HG02852 (cell line): ENCODE measurements around the gene SHFL.

Source experiments
- ATAC-seq: cut with Tn5 transposase; IDR thresholded peaks from one replicate; pipeline ENCODE4 v1.9.1; 2021; ENCODE audit warnings: mild to moderate bottlenecking, moderate library complexity; ENCODE audit not compliant: unreplicated experiment

SHFL gene

GRCh38 chr19:10087296-10088061 is 1.4 kb downstream of the SHFL start:
- ATAC-seq: no peak

DNA sequence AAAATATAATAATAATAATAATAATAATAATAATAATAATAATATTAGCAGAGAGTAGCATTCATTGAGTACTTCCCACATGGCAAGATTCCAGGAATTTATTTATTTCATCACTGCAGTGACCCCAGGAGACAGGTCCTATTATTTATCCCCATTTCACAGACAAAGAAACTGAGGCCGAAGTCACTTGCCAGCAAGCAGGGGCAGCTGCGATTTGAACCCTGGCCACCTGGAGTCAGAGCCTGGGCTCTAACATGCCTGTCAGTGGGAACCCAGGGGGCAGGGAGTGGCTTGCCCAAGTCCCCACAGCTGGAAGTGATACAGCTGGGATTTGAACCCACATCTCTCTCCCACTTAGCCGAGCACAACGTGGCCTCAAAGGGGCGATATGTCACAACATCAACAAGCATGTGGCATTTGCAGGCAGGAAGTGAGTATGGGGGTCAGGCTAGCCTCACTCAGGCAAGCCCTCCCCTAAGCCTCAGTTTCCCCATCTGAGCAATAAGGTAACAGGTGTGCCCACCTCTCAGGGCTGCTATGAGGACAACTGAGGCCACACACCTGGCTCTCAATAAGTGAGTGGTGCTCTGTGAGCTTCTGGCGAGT is 2.9 kb downstream of the SHFL start:
- ATAC-seq: no peak

- ATAC-seq: no peak
Measured at GRCh38 chr19:10089801-10090375, 3.8 kb downstream of the SHFL start.

DNA sequence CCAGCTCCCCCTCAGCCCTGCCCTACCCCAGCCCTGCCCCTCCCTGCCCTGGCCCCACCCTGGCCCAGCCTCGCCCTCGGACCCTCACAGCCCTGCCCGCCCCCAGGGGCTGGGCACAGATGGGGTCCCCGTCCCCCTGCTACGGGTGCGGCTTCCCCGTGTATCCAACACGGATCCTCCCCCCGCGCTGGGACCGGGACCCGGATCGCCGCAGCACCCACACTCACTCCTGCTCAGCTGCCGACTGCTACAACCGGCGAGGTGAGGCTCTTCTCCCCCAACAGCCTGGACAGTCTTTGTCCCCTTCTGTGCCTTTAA is 5.2 kb downstream of the SHFL start:
- ATAC-seq: no peak

DNA sequence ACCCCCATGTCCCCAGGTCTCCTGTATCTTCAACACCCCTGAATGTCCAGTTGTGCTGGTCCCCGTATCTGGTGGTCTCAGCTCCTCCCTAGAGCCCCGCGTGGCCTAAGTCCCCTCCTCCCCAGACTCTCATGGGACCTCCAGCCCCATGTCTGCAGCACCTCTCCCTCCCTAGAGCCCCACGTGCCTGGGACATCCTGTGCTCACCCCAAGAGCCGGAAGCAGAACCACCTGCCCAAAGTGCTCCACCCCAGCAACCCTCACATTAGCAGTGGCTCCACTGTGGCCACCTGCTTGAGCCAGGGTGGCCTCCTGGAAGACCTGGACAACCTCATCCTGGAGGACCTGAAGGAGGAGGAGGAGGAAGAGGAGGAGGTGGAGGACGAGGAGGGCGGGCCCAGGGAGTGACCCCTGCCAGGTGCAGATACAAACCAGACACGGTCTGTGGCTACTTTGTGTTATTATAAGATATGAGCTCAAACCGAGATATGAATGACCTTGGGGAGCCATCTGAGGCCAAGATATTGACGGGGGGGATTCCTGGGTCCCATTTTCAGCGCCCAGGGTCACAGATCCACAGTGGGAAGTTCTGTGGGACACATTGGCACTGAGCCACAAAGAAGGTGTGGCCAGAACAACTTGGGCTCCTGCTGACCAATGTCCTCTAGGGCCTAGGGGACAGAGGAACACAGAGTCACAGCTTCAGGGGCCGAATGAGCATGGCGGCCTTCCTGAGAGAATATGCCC is 6.0 kb downstream of the SHFL start:
- no peak for ATAC-seq

DNA sequence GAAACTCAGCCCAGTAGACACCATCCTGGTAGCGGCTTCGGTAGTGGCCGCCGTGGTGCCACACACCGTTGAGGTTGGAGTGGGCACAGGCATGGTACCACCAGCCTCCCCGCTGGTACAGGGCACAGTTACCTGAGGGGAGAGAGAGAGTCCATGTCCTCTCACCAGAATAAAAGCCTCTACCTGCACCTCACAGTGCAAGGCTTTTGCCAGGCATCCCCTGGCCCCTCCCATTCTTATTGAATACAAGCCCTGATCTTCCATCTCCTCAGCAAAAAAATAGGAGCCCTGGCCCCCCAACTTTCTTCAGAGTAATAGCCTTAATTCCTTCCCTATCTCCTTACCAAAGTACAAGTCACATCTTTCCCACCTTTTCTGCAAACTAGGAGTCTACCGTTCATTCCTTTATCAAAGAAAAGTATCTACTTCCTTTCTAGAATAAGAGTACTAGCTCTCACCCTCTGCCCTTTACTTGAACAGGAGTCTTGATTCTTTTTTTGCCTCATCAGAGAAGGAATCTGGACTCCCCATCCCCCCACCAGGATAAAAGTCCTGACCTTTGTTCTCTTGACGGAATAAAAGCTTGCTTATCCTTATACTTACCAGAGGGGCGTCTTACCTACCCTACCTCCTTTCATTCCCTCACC is 6.7 kb downstream of the SHFL start:
- no peak for ATAC-seq

DNA sequence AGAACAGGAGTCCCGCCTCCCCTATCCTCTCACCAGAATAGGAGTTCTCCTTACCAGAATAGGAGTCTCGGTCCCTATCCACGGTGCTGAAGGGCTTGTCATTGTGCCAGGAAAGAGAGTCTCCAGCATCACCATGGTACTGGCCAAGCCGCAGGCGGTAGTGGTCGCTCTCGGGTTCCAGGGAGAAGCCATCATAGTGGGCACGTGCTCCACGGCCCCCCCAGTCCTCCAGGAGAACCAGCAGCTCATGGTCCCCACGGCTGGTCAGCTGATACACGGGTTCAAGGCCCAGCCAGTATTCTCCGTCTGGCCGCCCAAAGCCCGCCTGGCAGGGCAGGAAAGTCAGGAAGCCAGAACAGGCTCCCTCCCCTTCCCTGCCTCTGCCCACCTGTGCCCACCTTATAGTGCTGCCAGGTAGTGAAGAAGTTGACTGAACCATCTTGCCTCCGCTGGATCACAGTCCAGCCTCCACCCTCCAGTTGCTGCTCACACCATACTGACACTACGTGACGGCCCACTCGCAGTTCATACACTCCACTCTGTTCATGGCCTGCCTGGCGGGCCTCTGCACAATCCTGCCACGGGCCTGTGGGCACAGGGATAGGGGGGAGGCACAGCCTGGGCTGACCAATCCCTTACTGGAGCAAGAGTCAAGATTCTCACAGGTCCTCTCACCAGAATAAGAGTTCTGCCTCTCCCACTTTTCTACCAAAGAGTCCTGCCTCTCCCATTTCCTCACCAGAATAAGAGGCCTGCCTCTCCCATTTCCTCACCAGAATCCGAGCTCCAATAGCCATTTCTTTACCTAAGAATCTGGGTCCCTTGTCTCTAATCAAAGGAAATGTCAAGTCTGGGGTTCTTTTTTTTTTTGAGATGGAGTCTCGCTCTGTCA is 7.4 kb downstream of the SHFL start:
- no peak for ATAC-seq

GRCh38 chr19:10095622-10095947 is 9.5 kb downstream of the SHFL start:
- no peak for ATAC-seq

GRCh38 chr19:10095948-10096614 is 10.0 kb downstream of the SHFL start:
- peak; percentile 74 for ATAC-seq

DNA sequence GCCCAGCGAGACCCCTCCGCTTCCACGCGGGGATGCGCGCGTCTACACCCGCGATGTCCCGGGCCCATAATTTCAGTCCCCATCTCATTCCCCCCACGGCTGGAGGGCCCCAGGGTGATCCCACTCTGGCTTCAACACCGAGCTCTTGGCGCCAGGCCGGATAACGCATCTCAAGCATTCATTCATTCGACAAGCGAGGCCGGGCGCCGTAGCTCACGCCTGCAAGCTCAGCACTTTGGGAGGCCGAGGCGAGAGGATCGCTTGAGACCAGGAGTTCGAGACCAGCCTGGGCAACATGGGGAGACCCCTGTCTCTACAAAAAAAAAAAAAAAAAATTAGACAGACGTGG is 10.5 kb downstream of the SHFL start:
- no peak for ATAC-seq

DNA sequence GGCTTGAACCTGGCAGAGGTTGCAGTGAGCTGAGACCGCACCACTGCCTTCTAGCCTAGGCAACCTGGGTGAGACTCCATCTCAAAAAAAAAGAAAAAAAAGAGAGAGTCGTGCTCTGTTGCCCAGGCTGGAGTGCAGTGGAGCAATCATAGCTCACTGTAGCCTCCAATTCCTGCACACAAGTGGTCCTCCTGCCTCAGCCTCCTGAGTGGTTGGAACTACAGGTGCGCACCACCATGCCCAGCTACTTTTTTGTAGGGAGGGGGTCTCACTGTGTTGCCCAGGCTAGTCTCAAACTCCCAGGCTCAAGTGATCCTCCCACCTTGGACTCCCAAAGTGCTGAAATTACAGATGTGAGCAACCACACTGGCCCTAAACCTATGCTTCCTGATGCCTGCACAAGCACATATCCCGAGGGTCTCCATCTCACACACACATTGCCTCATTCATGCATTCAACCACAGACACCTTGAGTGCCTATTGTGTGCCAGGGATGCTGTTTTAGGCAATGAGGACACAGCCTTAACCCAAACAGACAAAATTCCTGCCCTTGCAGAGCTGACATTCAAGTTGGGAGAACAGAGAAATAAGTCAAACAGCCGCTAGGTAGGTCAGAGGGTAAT is 14.2 kb downstream of the SHFL start:
- no peak for ATAC-seq

- peak; percentile 32 for ATAC-seq
Measured at GRCh38 chr19:10102787-10103236, 16.7 kb downstream of the SHFL start.

GRCh38 chr19:10104130-10104513 is 18.0 kb downstream of the SHFL start:
- no peak for ATAC-seq

- ATAC-seq: no peak
Measured at GRCh38 chr19:10104665-10105508, 18.8 kb downstream of the SHFL start.

GRCh38 chr19:10105509-10106099 is 19.5 kb downstream of the SHFL start:
- no peak for ATAC-seq

DNA sequence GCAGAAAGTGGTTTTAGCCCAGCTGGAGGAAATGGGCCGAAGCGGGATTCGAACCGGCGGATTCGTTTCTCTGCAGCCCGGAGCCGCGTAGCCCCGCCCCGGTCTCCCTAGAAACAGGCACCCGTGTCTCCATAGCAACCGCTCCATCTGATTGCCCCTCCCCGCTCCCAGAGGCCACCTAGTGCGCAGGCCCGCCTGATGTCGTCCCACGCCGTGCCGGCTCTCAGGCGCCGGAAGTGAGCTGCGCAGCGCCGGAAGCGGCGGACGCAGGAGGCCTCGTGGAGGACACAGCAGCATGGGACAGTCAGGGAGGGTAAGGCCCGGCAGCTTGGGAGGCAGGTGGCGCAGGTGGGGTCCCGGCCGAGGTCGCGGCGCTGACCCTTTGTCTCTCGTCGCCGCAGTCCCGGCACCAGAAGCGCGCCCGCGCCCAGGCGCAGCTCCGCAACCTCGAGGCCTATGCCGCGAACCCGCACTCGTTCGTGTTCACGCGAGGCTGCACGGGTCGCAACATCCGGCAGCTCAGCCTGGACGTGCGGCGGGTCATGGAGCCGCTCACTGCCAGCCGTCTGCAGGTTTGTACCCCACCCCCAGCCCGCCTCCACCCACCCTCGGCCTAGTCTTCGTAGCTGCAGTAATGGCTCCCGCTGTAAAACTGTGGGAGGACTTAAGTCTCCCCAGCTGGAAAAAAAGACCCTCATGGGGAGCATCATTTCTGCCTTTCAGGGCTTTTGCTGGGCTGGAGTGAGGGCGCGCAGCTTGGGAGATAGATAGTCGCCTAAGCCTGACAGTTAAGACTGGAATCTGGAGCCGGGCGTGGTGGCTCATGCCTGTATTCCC is 20.2 kb downstream of the SHFL start, which contains the start of gene PPAN:
PPAN (plus strand) TSS at position 263 of the 837 bp plus-strand sequence; CDS start at position 296, 33 bp downstream.
- ATAC-seq: peak; percentile 46

GRCh38 chr19:10107254-10107653 is 21.1 kb downstream of the SHFL start:
- ATAC-seq: no peak
